Motor neuron (in vitro differentiated cells): ENCODE data around the gene POSTN. TPM values are rescaled to one million over a fixed set of nuclear protein-coding genes. Genes with fewer than 3 reads are reported as not detected.

Experiments used
- ATAC-seq, 8 experiments: fragments of 200-7000 bp; cut with Tn5 transposase; replicated peaks in 6 of 8; 2 replicates each; pipeline ENCODE4 v1.8.0; 2021; ENCODE audit warnings: mild to moderate bottlenecking in 8 of 8, moderate library complexity in 8 of 8
- H3K27ac ChIP-seq, 2 donors: fragments of 250-450 bp; sonication (Bioruptor Pico); 2 replicates each; pipeline ENCODE4 v1.9.0; 2021; ENCODE audit warnings: antibody characterized with exemption in 2 of 2, mild to moderate bottlenecking in 2 of 2, moderate library complexity in 1 of 2
- H3K4me1 ChIP-seq, 2 donors: fragments of 250-450 bp; sonication (Bioruptor Pico); replicated peaks in 1 of 2; 2 replicates each; pipeline ENCODE4 v1.6.1; 2021; ENCODE audit warnings: antibody characterized with exemption in 2 of 2, mild to moderate bottlenecking in 2 of 2, moderate library complexity in 1 of 2
- H3K4me3 ChIP-seq, 5 donors: fragments of 250-450 bp; sonication (Bioruptor Pico); 2 replicates each; pipeline ENCODE4 v1.9.0; 2021; ENCODE audit warnings: antibody characterized with exemption in 5 of 5, mild to moderate bottlenecking in 5 of 5, moderate library complexity in 4 of 5
- WGBS, 10 experiments: fragments of 450-650 bp; shearing (Covaris generic); methylation state at CpG; one replicate each; pipeline ENCODE4 v1.0.0; 2022; 5-methylcytosine and 5-hydroxymethylcytosine counted together
- in situ Hi-C, 9 experiments: fragments of 400-800 bp; cut with MboI; loops; one replicate each; pipeline ENCODE4 v1.15.0; 2021; ENCODE audit warnings: low sequenced_read_pairs in 9 of 9, low pct_unique_long_range_greater_than_20kb in 2 of 9; ENCODE audit not compliant: unreplicated experiment in 9 of 9
- total RNA-seq, 8 experiments: library from RNA; unstranded; fragments of 300-600 nt; gene quantifications; 2 replicates each; pipeline versions ENCODE4 v1.2.3 to v1.2.4, GENCODE V29; 2022

Gene POSTN
- total RNA-seq, 8 experiments from 2014 or later = 0.21 to 352 (median 0.93) TPM; not detected in 2

GRCh38 chr13:37617173-37617572 lies 18.6 kb upstream of the POSTN start:
- WGBS, 10 experiments = 0 to 100% (median 91%) methylated on average over 1 of the region's 1 CpG; no CpG with 5 or more reads in 5 of the 10 experiments
- peak in 5 of 8 experiments; percentile 42 to 82 (median 56) for ATAC-seq
- in situ Hi-C loops = loop anchor here in 2 of 9 experiments (25.0 kb wide), 1 partner anchor 505 kb away; the partner anchor contains the start of gene CSNK1A1L (in 2 of the 2)

GRCh38 chr13:37616131-37616530 lies 17.6 kb upstream of the POSTN start:
- peak in 1 of 8 experiments; percentile 43 for ATAC-seq
- 83 to 100% (median 100%) methylated on average over 1 of the region's 1 CpG; no CpG with 5 or more reads in 1 of the 10 experiments for WGBS, 10 experiments
- Histone ChIP-seq H3K27ac (no peak overlapping the region), H3K4me1 (peaks cover 0 to 3% of the 10 kb centered on the region in 2 donors), H3K4me3 (no peak overlapping the region)
- in situ Hi-C loops = loop anchor here in 2 of 9 experiments (25.0 kb wide), 1 partner anchor 504 kb away; the partner anchor contains the start of gene CSNK1A1L (in 2 of the 2)

More at GRCh38 chr13:37617173-37617572, 18.6 kb upstream of the POSTN start:
- Histone ChIP-seq H3K27ac (no peak overlapping the region), H3K4me3 (no peak overlapping the region), H3K4me1 (peaks cover 0 to 3% of the 10 kb centered on the region in 2 donors)

- in situ Hi-C loops = loop anchor here in 2 of 9 experiments (25.0 kb wide), 1 partner anchor 503 kb away; the partner anchor contains the start of gene CSNK1A1L (in 2 of the 2)
- 44 to 100% (median 90%) methylated on average over 1 to 2 of the region's 2 CpGs for WGBS, 10 experiments
- Histone ChIP-seq H3K27ac (no peak overlapping the region), H3K4me1 (peaks cover 0 to 3% of the 10 kb centered on the region in 2 donors), H3K4me3 (no peak overlapping the region)
- ATAC-seq = no peak
Measured at GRCh38 chr13:37615276-37615675, 16.7 kb upstream of the POSTN start.

GRCh38 chr13:37613638-37614037 lies 15.1 kb upstream of the POSTN start:
- Histone ChIP-seq H3K4me1 (peaks cover 0 to 3% of the 10 kb centered on the region in 2 donors), H3K4me3 (no peak overlapping the region), H3K27ac (no peak overlapping the region)
- ATAC-seq = peak in 2 of 8 experiments; percentile 15 to 53
- 14 to 100% (median 92%) methylated on average over 1 to 2 of the region's 2 CpGs; no CpG with 5 or more reads in 1 of the 10 experiments for WGBS, 10 experiments
- in situ Hi-C loops = loop anchor here in 2 of 9 experiments (25.0 kb wide), 1 partner anchor 501 kb away; the partner anchor contains the start of gene CSNK1A1L (in 2 of the 2)

- no peak overlapping the region for H3K27ac ChIP-seq
Measured at GRCh38 chr13:37613236-37613635, 14.7 kb upstream of the POSTN start.

DNA sequence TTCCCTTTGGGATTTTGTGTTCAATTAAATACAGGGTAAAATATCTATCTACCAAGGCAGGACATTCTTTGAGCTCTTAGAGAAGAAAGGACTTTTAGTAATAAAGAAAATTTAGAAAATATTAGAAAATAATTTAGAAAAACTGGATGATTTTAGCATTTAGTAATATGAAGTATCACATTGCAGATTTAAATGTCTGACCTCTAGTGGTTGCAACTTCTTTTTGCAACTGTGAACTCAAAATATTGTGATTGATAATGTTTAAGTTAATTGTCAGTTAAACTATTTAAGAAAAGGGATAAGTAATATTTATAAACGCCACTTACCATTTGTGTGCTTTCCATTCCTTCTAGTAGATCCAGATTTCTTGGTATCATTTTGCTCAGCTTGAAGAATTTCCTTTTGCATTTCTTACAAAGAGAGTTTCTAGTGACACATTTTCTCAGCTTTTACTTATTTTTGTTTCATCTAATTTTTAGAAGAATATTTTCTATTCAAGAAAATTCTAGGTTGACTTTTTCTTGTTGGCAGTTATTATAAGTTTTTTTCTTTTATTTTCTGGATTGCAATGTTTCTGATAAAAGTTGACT lies 10.3 kb upstream of the POSTN start:
- no peak for ATAC-seq
- H3K4me3 ChIP-seq = no peak overlapping the region
- H3K27ac ChIP-seq = no peak overlapping the region
- WGBS, 10 experiments = 0 to 100% (median 57%) methylated on average over 1 of the region's 1 CpG; no CpG with 5 or more reads in 2 of the 10 experiments
- in situ Hi-C loops = loop anchor here in 4 of 9 experiments (10.0 to 25.0 kb wide), 3 partner anchors 494 to 504 kb away; partner anchors contain the start of gene CSNK1A1L (in 3 of the 4)
- H3K4me1 ChIP-seq = no peaks in the 10 kb centered on the region

More at GRCh38 chr13:37613236-37613635, 14.7 kb upstream of the POSTN start:
- ATAC-seq = peak in 3 of 8 experiments; percentile 36 to 80 (median 49)
- in situ Hi-C loops = loop anchor here in 2 of 9 experiments (25.0 kb wide), 1 partner anchor 501 kb away; the partner anchor contains the start of gene CSNK1A1L (in 2 of the 2)
- 22 to 100% (median 95%) methylated on average over 1 to 3 of the region's 3 CpGs; no CpG with 5 or more reads in 2 of the 10 experiments for WGBS, 10 experiments
- no peak overlapping the region for H3K4me3 ChIP-seq
- peaks cover 0 to 3% of the 10 kb centered on the region in 2 donors for H3K4me1 ChIP-seq

DNA sequence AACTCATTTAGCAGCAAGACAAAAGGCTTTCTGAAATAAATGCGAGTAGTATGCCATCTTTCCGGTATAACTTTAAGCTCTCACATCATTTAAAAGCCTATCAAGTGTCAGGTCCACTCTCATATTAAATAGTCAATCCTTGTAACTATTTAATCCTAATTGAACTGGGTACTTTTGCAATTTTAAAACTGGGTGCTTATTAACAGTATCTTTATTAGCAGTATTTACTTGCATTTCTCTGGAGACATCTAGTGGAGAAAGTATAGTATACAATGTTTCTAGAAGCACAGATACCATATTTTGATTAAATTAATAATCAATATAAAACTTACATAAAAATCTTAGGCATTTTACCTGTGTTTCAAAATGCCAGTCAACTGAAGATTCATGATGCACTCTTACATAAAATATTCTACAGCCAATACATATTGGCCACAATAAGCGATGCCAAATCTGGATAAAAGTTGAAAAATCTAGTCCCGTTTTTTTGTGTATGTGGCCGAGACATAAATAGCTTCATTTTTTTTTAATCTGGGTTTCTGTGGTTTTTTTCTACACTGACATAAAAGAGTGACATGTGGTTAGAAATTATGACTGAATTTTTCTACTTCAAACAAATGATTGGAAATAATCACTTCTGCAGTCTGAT lies 4.3 kb upstream of the POSTN start:
- Histone ChIP-seq H3K27ac (no peak overlapping the region), H3K4me1 (peaks cover 9 to 33% of the 10 kb centered on the region in 2 donors), H3K4me3 (no peak overlapping the region)
- in situ Hi-C loops = loop anchor here in 4 of 9 experiments (10.0 to 25.0 kb wide), 3 partner anchors 488 to 498 kb away; partner anchors contain the start of gene CSNK1A1L (in 3 of the 4)
- peak in 3 of 8 experiments; percentile 19 to 30 (median 25) for ATAC-seq
- 13 to 100% (median 55%) methylated on average over 3 to 5 of the region's 5 CpGs; no CpG with 5 or more reads in 2 of the 10 experiments for WGBS, 10 experiments

DNA sequence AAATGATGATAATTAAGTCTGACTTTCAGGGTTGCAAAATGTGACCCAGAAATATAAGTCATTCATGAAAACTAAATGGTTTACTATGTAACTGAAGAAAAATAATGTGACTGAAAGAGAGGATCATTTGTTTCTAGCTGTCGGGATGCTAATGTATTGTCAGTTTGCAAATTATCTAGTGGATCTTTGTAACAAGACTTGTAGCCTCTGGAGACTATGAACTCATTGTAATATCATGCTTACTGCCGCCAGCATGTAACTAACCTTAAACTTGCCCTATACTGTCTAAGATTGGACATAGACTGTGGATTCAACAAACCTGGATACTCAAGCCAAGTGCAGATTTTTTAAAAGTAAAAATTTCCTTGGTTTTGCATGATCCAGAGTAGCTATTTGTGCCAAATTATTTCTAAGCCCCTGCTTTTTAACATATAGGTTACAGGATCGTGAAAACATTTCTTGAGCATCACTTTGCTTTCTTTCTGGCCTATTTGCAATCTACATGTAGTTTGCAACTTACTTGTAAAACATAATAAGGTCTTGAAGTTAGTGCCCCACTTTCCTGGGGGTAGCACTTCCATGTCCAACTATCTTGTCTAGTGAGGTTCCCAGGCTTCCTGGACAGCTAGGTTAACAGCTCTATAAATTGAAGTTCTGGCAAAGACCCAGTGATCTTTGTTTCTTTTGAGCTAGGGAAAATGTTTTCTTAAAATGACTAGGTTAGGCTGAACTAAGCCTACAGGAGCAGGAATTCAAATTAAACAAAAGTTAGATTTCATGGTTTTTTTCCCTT lies 3.3 kb upstream of the POSTN start:
- WGBS, 10 experiments = 44 to 100% (median 64%) methylated on average over 1 to 3 of the region's 3 CpGs
- H3K27ac ChIP-seq = no peak overlapping the region
- in situ Hi-C loops = loop anchor here in 4 of 9 experiments (10.0 to 25.0 kb wide), 3 partner anchors 487 to 497 kb away; partner anchors contain the start of gene CSNK1A1L (in 3 of the 4)
- H3K4me1 ChIP-seq = peaks cover 9 to 33% of the 10 kb centered on the region in 2 donors
- ATAC-seq = peak in 5 of 8 experiments; percentile 18 to 62 (median 48)
- no peak overlapping the region for H3K4me3 ChIP-seq

- ATAC-seq = no peak
- 45 to 93% (median 84%) methylated on average over 2 of the region's 2 CpGs; no CpG with 5 or more reads in 2 of the 10 experiments for WGBS, 10 experiments
Measured at GRCh38 chr13:37599519-37599918, 951 bp upstream of the POSTN start.

GRCh38 chr13:37597477-37598025 lies 1.0 kb downstream of the POSTN start:
- Histone ChIP-seq H3K4me3 (no peak overlapping the region), H3K27ac (no peak overlapping the region), H3K4me1 (peaks cover 11 to 43% of the 10 kb centered on the region in 2 donors)
- no peak for ATAC-seq
- in situ Hi-C loops = loop anchor here in 1 of 9 experiments (25.0 kb wide), 1 partner anchor 485 kb away; the partner anchor contains the start of gene CSNK1A1L
- 25 to 100% (median 85%) methylated on average over 1 to 2 of the region's 2 CpGs; no CpG with 5 or more reads in 1 of the 10 experiments for WGBS, 10 experiments

More at GRCh38 chr13:37599519-37599918, 951 bp upstream of the POSTN start:
- Histone ChIP-seq H3K4me1 (peaks cover 11 to 42% of the 10 kb centered on the region in 2 donors), H3K4me3 (no peak overlapping the region), H3K27ac (no peak overlapping the region)
- in situ Hi-C loops = loop anchor here in 1 of 9 experiments (25.0 kb wide), 1 partner anchor 487 kb away; the partner anchor contains the start of gene CSNK1A1L

DNA sequence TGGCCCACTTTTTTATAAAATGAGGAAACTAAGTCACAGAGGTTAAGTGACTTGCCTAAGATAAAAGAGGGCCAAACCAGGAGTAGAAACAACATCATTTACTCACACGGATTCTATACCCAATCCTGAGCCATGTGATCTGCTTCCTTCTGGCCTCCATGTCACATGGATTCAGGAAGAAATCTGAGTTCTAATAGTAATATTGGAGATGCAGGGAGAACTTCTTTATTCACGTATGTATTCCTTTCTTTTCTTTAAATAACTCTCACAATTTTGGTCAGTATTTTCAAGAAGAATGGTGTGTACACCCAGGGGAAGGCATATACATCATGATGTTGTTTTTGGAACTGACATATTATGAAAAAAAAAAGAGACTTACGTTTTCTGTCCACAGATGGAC lies 1.8 kb downstream of the POSTN start:
- H3K4me1 ChIP-seq = peaks cover 9 to 35% of the 10 kb centered on the region in 2 donors
- no peak overlapping the region for H3K27ac ChIP-seq
- 14 to 100% (median 83%) methylated on average over 1 to 3 of the region's 3 CpGs for WGBS, 10 experiments
- in situ Hi-C loops = loop anchor here in 1 of 9 experiments (25.0 kb wide), 1 partner anchor 485 kb away; the partner anchor contains the start of gene CSNK1A1L
- H3K4me3 ChIP-seq = no peak overlapping the region
- no peak for ATAC-seq
